Measurements from ENCODE around the gene BUB3. TPM values are rescaled to one million over a fixed set of nuclear protein-coding genes. Genes with fewer than 3 reads are reported as not detected.

The BUB3 gene
- total RNA-seq, 4 donors from 2014 or later: 67.9 to 117 (median 88.0) TPM

DNA sequence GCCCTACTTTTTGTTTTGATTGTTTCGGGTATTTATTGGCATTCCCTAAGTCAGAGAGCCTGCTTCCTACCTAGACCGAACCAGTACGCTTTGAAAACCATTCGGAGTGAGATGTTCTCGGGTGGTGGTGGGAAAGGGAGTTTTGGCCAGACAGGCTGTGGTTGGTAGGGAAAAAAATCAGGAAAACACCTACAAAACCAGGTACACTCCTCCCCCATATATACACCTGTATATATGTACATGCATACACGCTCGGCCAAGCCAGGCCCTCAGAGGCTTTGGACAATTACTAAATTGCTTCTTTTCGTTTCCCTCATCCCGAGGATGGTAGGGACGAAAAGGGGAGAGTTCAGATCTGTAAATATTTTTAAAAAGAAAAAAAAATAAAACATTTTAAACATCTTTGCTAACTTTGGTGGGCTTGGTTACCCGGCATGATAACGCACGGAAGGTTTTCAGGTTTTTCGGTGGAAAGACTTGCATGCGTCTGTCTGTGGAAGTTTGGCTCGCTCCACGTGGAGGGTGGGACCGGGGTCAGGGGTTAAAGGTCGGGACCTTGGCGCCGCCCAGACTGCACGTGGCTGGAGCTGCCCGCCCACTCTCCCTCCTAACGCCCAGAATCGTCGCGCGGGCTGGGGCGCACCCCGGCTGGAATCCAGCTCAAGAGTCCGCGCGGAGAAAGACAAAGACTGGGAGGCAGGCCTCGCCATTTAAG is 3.8 kb upstream of the BUB3 start:
- no peak overlapping the region for H3K4me3 ChIP-seq (replicated peaks in 1 of 3)
- no peak for DNase-seq
- no peaks in the 10 kb centered on the region for H3K9me3 ChIP-seq
- 8 to 12% methylated on average over 23 to 24 of the region's 34 CpGs for WGBS, 2 donors
- H3K27ac ChIP-seq: no peak overlapping the region
- TF ChIP-seq, protein P1, sequence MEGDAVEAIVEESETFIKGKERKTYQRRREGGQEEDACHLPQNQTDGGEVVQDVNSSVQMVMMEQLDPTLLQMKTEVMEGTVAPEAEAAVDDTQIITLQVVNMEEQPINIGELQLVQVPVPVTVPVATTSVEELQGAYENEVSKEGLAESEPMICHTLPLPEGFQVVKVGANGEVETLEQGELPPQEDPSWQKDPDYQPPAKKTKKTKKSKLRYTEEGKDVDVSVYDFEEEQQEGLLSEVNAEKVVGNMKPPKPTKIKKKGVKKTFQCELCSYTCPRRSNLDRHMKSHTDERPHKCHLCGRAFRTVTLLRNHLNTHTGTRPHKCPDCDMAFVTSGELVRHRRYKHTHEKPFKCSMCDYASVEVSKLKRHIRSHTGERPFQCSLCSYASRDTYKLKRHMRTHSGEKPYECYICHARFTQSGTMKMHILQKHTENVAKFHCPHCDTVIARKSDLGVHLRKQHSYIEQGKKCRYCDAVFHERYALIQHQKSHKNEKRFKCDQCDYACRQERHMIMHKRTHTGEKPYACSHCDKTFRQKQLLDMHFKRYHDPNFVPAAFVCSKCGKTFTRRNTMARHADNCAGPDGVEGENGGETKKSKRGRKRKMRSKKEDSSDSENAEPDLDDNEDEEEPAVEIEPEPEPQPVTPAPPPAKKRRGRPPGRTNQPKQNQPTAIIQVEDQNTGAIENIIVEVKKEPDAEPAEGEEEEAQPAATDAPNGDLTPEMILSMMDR (IDR thresholded peaks at IDR 0.05): no peak
- no peak for TF ChIP-seq POLR2A (IDR thresholded peaks at IDR 0.05)
- H3K27me3 ChIP-seq: peaks cover 56% of the 10 kb centered on the region
- no peaks in the 10 kb centered on the region for H3K36me3 ChIP-seq
- peaks cover 11 to 52% of the 10 kb centered on the region in 2 donors for H3K4me1 ChIP-seq
- intact Hi-C loops (cut with DNase I): loop anchor here (10.0 kb wide), 1 partner anchor 166 kb away; the partner anchor contains the start of gene PSTK

DNA sequence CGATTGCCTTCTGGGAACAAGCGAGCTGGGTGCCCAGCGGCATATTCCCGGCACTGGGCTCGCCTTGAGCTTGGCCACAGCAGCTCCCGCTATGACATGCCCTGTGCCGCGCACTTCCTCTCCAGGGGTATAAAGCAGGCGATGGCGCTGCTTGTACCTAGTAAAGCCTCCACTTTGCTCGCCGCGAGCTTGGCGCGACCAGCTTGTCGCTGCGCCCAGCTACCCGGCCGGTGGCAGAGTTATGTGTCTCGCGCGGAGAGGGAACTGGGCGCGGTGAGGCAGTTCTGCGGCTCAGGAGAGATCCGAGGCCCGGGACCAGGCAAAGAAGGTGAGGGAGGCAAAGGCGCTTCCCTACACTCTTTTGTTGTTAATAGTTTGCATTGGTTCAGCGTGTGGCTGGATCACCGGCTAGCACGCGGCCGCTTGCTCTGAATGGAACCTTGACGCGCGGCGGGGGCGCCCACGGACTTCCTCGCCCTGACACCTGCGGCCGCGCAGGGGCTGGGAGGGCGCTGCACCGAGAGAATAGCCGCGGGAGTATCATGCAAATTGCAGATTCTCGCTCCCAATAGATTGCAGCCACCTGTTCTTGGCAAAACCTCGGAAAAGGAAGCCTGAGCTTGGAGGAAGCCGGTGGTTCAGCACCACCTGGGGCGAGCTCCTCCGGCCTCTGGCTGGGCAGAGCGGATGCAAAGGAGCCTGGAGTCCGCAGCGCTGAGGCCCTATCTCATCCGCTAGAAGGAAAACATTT is 3.0 kb upstream of the BUB3 start:
- H3K36me3 ChIP-seq: no peaks in the 10 kb centered on the region
- DNase-seq: no peak
- H3K9me3 ChIP-seq: no peaks in the 10 kb centered on the region
- no peak overlapping the region for H3K27ac ChIP-seq
- TF ChIP-seq, protein P1 (IDR thresholded peaks at IDR 0.05): no peak
- TF ChIP-seq POLR2A (IDR thresholded peaks at IDR 0.05): no peak
- intact Hi-C loops (cut with DNase I): loop anchor here (10.0 kb wide), 1 partner anchor 166 kb away; the partner anchor contains the start of gene PSTK
- peaks cover 52% of the 10 kb centered on the region for H3K27me3 ChIP-seq
- 5 to 7% methylated on average over 28 to 41 of the region's 56 CpGs for WGBS, 2 donors
- H3K4me1 ChIP-seq: peaks cover 13 to 53% of the 10 kb centered on the region in 2 donors
- H3K4me3 ChIP-seq (replicated peaks in 1 of 3): no peak overlapping the region

- intact Hi-C loops (cut with DNase I): loop anchor here (10.0 kb wide), 1 partner anchor 167 kb away; the partner anchor contains the start of gene PSTK
These were observed 2.5 kb upstream of the BUB3 start for GRCh38 chr10:123151737-123152135.

GRCh38 chr10:123153486-123154091 is 613 bp upstream of the BUB3 start:
- WGBS, 2 donors: 38 to 43% methylated on average over 9 of the region's 9 CpGs
- H3K36me3 ChIP-seq: no peaks in the 10 kb centered on the region
- no peak for DNase-seq
- TF ChIP-seq, protein P1 (IDR thresholded peaks at IDR 0.05): no peak
- TF ChIP-seq POLR2A (IDR thresholded peaks at IDR 0.05): no peak
- H3K27me3 ChIP-seq: peaks cover 35% of the 10 kb centered on the region
- intact Hi-C loops (cut with DNase I): loop anchor here (10.0 kb wide), 1 partner anchor 169 kb away; the partner anchor contains the start of gene PSTK
- H3K9me3 ChIP-seq: no peaks in the 10 kb centered on the region
- H3K4me3 ChIP-seq (replicated peaks in 1 of 3): no peak overlapping the region
- no peak overlapping the region for H3K27ac ChIP-seq
- H3K4me1 ChIP-seq: peaks cover 13 to 39% of the 10 kb centered on the region in 2 donors

More at GRCh38 chr10:123151737-123152135, 2.5 kb upstream of the BUB3 start:
- Histone ChIP-seq H3K4me1 (peaks cover 13 to 51% of the 10 kb centered on the region in 2 donors), H3K27ac (no peak overlapping the region), H3K27me3 (peaks cover 47% of the 10 kb centered on the region), H3K9me3 (no peaks in the 10 kb centered on the region), H3K36me3 (no peaks in the 10 kb centered on the region), H3K4me3 (replicated peaks in 1 of 3) (no peak overlapping the region)
- DNase-seq: no peak
- TF ChIP-seq, protein P1 (IDR thresholded peaks at IDR 0.05): no peak
- no peak for TF ChIP-seq POLR2A (IDR thresholded peaks at IDR 0.05)
- 14 to 21% methylated on average over 7 of the region's 7 CpGs for WGBS, 2 donors

All from thyroid gland (tissue), 4 donors.